Right lobe of liver (tissue), 4 donors: Measurements from ENCODE around the gene MT1M.

Experiments
- CTCF ChIP-seq, 4 donors: fragments of 200-600 bp in 3 of 4; fragments of 450-650 bp in 1 of 4; IDR thresholded peaks; one replicate each; pipeline versions ENCODE4 v1.5.1 to v1.8.0; 2016 to 2022; ENCODE audit warnings: antibody characterized with exemption in 4 of 4, mild to moderate bottlenecking in 2 of 4
- POLR2A ChIP-seq: fragments of 450-650 bp; IDR thresholded peaks from one replicate; pipeline ENCODE4 v1.6.1; 2017; ENCODE audit warnings: antibody characterized with exemption, mild to moderate bottlenecking
- donor health status: DM: no; HTN: no; CAD: no.
- donor health status: DM: no; HTN: no; CAD: no.
- donor health status: DM: no; HTN: yes; CAD: no.

- TF ChIP-seq CTCF (IDR thresholded peaks at IDR 0.05) (no peak), POLR2A (no peak)
Observed at GRCh38 chr16:56635441-56635967, 3.0 kb downstream of the MT1M start.
